HCT116 (cell line): ENCODE measurements around the gene TERT. TPM values are rescaled to one million over a fixed set of nuclear protein-coding genes. Genes with fewer than 3 reads are reported as not detected.

Experiments used
- ATAC-seq: fragments of 200-7000 bp; cut with Tn5 transposase; 2 replicates; pipeline ENCODE4 v1.9.1; 2020; ENCODE audit warnings: mild to moderate bottlenecking, moderate library complexity
- BruUV-seq: library from RNA; stranded (reverse); fragments of 400-500 nt; replicated peaks from 2 replicates; lab custom pipeline; 2021; lab: Mats Ljungman, UMichigan
- CTCF ChIA-PET: fragments of 300-600 bp; sonication (Branson Sonifier 250); formaldehyde crosslinking; loops from one replicate; lab custom pipeline; 2021; ENCODE audit warnings: antibody characterized with exemption; lab: Charles Lee
- POLR2A ChIA-PET: fragments of 300-600, 350-600 bp; sonication (Branson Sonifier 250); formaldehyde crosslinking; loops from one replicate; lab custom pipeline; 2021; ENCODE audit warnings: antibody characterized with exemption; lab: Charles Lee
- RAD21 ChIA-PET, 2 experiments: fragments of 300-600 bp; sonication (Branson Sonifier 250); formaldehyde crosslinking; loops; one replicate each; lab custom pipeline; 2023; ENCODE audit warnings: low total read pairs in 2 of 2; ENCODE audit not compliant: uncharacterized antibody in 2 of 2, unreplicated experiment in 2 of 2, low non-redundant PET in 1 of 2; lab: Charles Lee
- DNase-seq: peaks from one replicate; pipeline ENCODE4 v3.0.0-alpha.2; 2010; ENCODE audit warnings: low read depth, low spot score
- H2AFZ ChIP-seq: fragments of 200-600 bp; shearing (Covaris generic), sonication (generic); 2 replicates; pipeline ENCODE4 v1.6.1; 2017; ENCODE audit warnings: low read depth, mixed run types, mixed read lengths, antibody characterized with exemption, low read length; ENCODE audit not compliant: poor library complexity, severe bottlenecking
- H3K27ac ChIP-seq: 2 replicates; pipeline ENCODE4 v1.5.1; 2012; ENCODE audit warnings: low read depth, low read length
- H3K27me3 ChIP-seq: fragments of 200-600 bp; sonication (generic); 2 replicates; pipeline ENCODE4 v1.6.1; 2016; ENCODE audit warnings: mixed run types, low read length, mixed read lengths; ENCODE audit not compliant: insufficient read depth
- H3K36me3 ChIP-seq, 2 experiments: fragments of 200-500 bp in 1 of 2; fragments of 200-600 bp in 1 of 2; sonication (Bioruptor generic) in 1 of 2; sonication (generic) in 1 of 2; 2 replicates each; pipeline versions ENCODE4 v1.5.1 to v1.6.1; 2014 to 2016; ENCODE audit warnings: low read length in 2 of 2, inconsistent platforms in 1 of 2, mixed read lengths in 1 of 2, mixed run types in 1 of 2; ENCODE audit not compliant: insufficient read depth in 2 of 2, control insufficient read depth in 1 of 2
- H3K4me1 ChIP-seq, 2 experiments: fragments of 200-600 bp in 1 of 2; sonication (generic) in 1 of 2; 2 replicates each; pipeline versions ENCODE4 v1.5.1 to v1.6.1; 2012 to 2017; ENCODE audit warnings: low read length in 2 of 2, inconsistent platforms in 1 of 2, mild to moderate bottlenecking in 1 of 2, mixed read lengths in 1 of 2, mixed run types in 1 of 2, moderate library complexity in 1 of 2; ENCODE audit not compliant: insufficient read depth in 2 of 2, control insufficient read depth in 1 of 2
- H3K4me2 ChIP-seq: fragments of 200-600 bp; sonication (generic); 2 replicates; pipeline ENCODE4 v1.6.1; 2017; ENCODE audit warnings: mixed run types, low read length, mixed read lengths
- H3K4me3 ChIP-seq, 2 experiments: fragments of 200-600 bp in 1 of 2; sonication (generic) in 1 of 2; replicated peaks in 1 of 2; 2 replicates each; pipeline ENCODE4 v1.5.1; 2011 to 2016; ENCODE audit warnings: low read length in 2 of 2, control low read depth in 1 of 2, low read depth in 1 of 2, mild to moderate bottlenecking in 1 of 2, mixed read lengths in 1 of 2, mixed run types in 1 of 2
- H3K79me2 ChIP-seq: fragments of 200-600 bp; sonication (generic); 2 replicates; pipeline ENCODE4 v1.6.1; 2017; ENCODE audit warnings: mild to moderate bottlenecking, mixed run types, low read length, moderate library complexity, mixed read lengths; ENCODE audit not compliant: insufficient read depth
- H3K9ac ChIP-seq: fragments of 200-600 bp; sonication (generic); 2 replicates; pipeline ENCODE4 v1.6.1; 2016; ENCODE audit warnings: low read length, mixed read lengths
- H3K9me2 ChIP-seq: fragments of 200-600 bp; sonication (generic), shearing (Covaris generic); 2 replicates; pipeline ENCODE4 v1.6.1; 2017; ENCODE audit warnings: mixed run types, mild to moderate bottlenecking, moderate library complexity; ENCODE audit not compliant: insufficient read depth
- H3K9me3 ChIP-seq, 2 experiments: fragments of 200-500 bp in 1 of 2; fragments of 200-600 bp in 1 of 2; sonication (Bioruptor generic) in 1 of 2; sonication (generic) in 1 of 2; 2 replicates each; pipeline ENCODE4 v1.6.1; 2014 to 2017; ENCODE audit warnings: low read length in 2 of 2, mixed read lengths in 2 of 2, inconsistent platforms in 1 of 2, low read depth in 1 of 2, mild to moderate bottlenecking in 1 of 2, mixed run types in 1 of 2, moderate library complexity in 1 of 2; ENCODE audit not compliant: control insufficient read depth in 1 of 2, insufficient read depth in 1 of 2
- H4K20me1 ChIP-seq: fragments of 200-600 bp; sonication (generic), shearing (Covaris generic); 2 replicates; pipeline ENCODE4 v1.6.1; 2017; ENCODE audit warnings: mixed run types, mild to moderate bottlenecking, moderate library complexity; ENCODE audit not compliant: insufficient read depth
- ATF3 ChIP-seq: IDR thresholded peaks from 2 replicates; pipeline ENCODE4 v1.6.1; 2012
- CBX3 ChIP-seq: IDR thresholded peaks from 2 replicates; pipeline ENCODE4 v1.6.1; 2012; ENCODE audit warnings: low read depth
- CEBPB ChIP-seq: IDR thresholded peaks from 2 replicates; pipeline ENCODE4 v1.6.1; 2012; ENCODE audit warnings: low read depth
- CTCF ChIP-seq, 3 experiments: fragments of 200-600 bp in 1 of 3; sonication (generic) in 1 of 3; IDR thresholded peaks in 2 of 3; conservative IDR thresholded peaks in 1 of 3; 2 replicates each; pipeline ENCODE4 v1.5.1; 2012 to 2017; ENCODE audit warnings: low read depth in 2 of 3, low read length in 2 of 3, antibody characterized with exemption in 1 of 3, borderline replicate concordance in 1 of 3, control low read depth in 1 of 3, mild to moderate bottlenecking in 1 of 3, mixed read lengths in 1 of 3, mixed run types in 1 of 3, moderate library complexity in 1 of 3; ENCODE audit not compliant: insufficient read depth in 1 of 3
- EGR1 ChIP-seq: IDR thresholded peaks from 2 replicates; pipeline ENCODE4 v1.6.1; 2012; ENCODE audit warnings: low read depth
- ELF1 ChIP-seq: IDR thresholded peaks from 2 replicates; pipeline ENCODE4 v1.6.1; 2012; ENCODE audit warnings: low read depth, borderline replicate concordance
- EZH2 ChIP-seq: fragments of 200-600 bp; sonication (generic); IDR thresholded peaks from 2 replicates; pipeline ENCODE4 v1.6.1; 2017; ENCODE audit warnings: antibody characterized with exemption, mixed run types
- EZH2phosphoT487 ChIP-seq: fragments of 200-600 bp; IDR thresholded peaks from 2 replicates; pipeline ENCODE4 v1.6.1; 2018; ENCODE audit warnings: antibody characterized with exemption, borderline replicate concordance
- JUND ChIP-seq: IDR thresholded peaks from 2 replicates; pipeline ENCODE4 v1.6.1; 2012
- MAX ChIP-seq: IDR thresholded peaks from 2 replicates; pipeline ENCODE4 v1.6.1; 2012
- POLR2A ChIP-seq: IDR thresholded peaks from 2 replicates; pipeline ENCODE4 v1.7.0; 2011; ENCODE audit warnings: borderline replicate concordance; ENCODE audit not compliant: insufficient read depth, insufficient read length; ENCODE audit errors: extremely low read depth
- POLR2AphosphoS5 ChIP-seq: IDR thresholded peaks from 2 replicates; pipeline ENCODE4 v1.6.1; 2011; ENCODE audit warnings: mild to moderate bottlenecking, low read depth, low read length, moderate library complexity
- RAD21 ChIP-seq: IDR thresholded peaks from 2 replicates; pipeline ENCODE4 v1.6.1; 2012; ENCODE audit warnings: low read depth, mild to moderate bottlenecking
- SP1 ChIP-seq: IDR thresholded peaks from 2 replicates; pipeline ENCODE4 v1.6.1; 2012; ENCODE audit warnings: low read depth
- SRF ChIP-seq: IDR thresholded peaks from 2 replicates; pipeline ENCODE4 v1.6.1; 2012; ENCODE audit warnings: low read depth
- YY1 ChIP-seq: IDR thresholded peaks from 2 replicates; pipeline ENCODE4 v1.6.1; 2011; ENCODE audit warnings: low read length, low read depth, moderate library complexity, mild to moderate bottlenecking; ENCODE audit not compliant: insufficient replicate concordance; ENCODE audit errors: extremely low read depth
- ZBTB33 ChIP-seq: IDR thresholded peaks from 2 replicates; pipeline ENCODE4 v1.6.1; 2011; ENCODE audit warnings: mild to moderate bottlenecking, low read length, moderate library complexity; ENCODE audit not compliant: insufficient replicate concordance; ENCODE audit errors: extremely low read depth
- intact Hi-C: fragments of 100-400 bp; cut with micrococcal nuclease; formaldehyde crosslinking; loops from 2 replicates; pipeline ENCODE4 v1.10.0; 2022
- total RNA-seq: library from RNA; stranded (reverse); gene quantifications from one replicate; pipeline ENCODE4 v1.2.1, GENCODE V29; 2021; ENCODE audit not compliant: unreplicated experiment

TERT gene
- total RNA-seq, 1 experiment from 2014 or later: 6.9 TPM

GRCh38 chr5:1312206-1312605, 17.3 kb upstream of the TERT start:
- no peak for DNase-seq
- no peaks in the 10 kb centered on the region for H3K9me2 ChIP-seq
- no peak overlapping the region for H3K9ac ChIP-seq
- no peaks in the 10 kb centered on the region for H3K9me3 ChIP-seq
- intact Hi-C loops: no loop called here
- no peak for ATAC-seq
- ChIA-PET RAD21 (no interaction called here), CTCF (no interaction called here), POLR2A (no interaction called here)
- H3K36me3 ChIP-seq: no peaks in the 10 kb centered on the region
- peaks cover 16 to 18% of the 10 kb centered on the region in 2 experiments for H3K4me1 ChIP-seq
- H3K27ac ChIP-seq: no peak overlapping the region
- no peak overlapping the region for H3K4me2 ChIP-seq
- TF ChIP-seq RAD21: no peak
- no peak for TF ChIP-seq EZH2phosphoT487
- TF ChIP-seq CEBPB: no peak
- TF ChIP-seq CBX3: no peak
- TF ChIP-seq YY1: no peak
- no peak for TF ChIP-seq ATF3
- no peak for TF ChIP-seq POLR2A
- no peak for TF ChIP-seq SRF
- TF ChIP-seq SP1: no peak
- TF ChIP-seq JUND: no peak
- H3K4me3 ChIP-seq: no peak overlapping the region
- H4K20me1 ChIP-seq: no peaks in the 10 kb centered on the region
- H3K79me2 ChIP-seq: no peaks in the 10 kb centered on the region
- no TSS peak for BruUV-seq
- no peak overlapping the region for H2AFZ ChIP-seq
- H3K27me3 ChIP-seq: no peaks in the 10 kb centered on the region

- CTCF ChIA-PET: no interaction called here
- TF ChIP-seq JUND: no peak
- no peak for TF ChIP-seq MAX
- no peak for TF ChIP-seq ZBTB33
- no peak for TF ChIP-seq POLR2AphosphoS5
- TF ChIP-seq EGR1: no peak
- TF ChIP-seq EZH2phosphoT487: no peak
- no peak for TF ChIP-seq SRF
- TF ChIP-seq SP1: no peak
- TF ChIP-seq CTCF (IDR thresholded peaks at IDR 0.05 in 2 of 3, conservative IDR thresholded peaks at IDR 0.05 in 1 of 3; ENCODE audit: borderline replicate concordance in 1 of 3, insufficient read depth in 1 of 3, low read depth in 2 of 3, low read length in 2 of 3): no peak
- TF ChIP-seq EZH2: no peak
- no peak for TF ChIP-seq ELF1
- no peak for TF ChIP-seq POLR2A
- no peak for TF ChIP-seq CBX3
Measured at GRCh38 chr5:1311439-1312055, 16.7 kb upstream of the TERT start.

More at GRCh38 chr5:1311439-1312055, 16.7 kb upstream of the TERT start:
- no peak overlapping the region for H3K27ac ChIP-seq
- DNase-seq: no peak
- intact Hi-C loops: no loop called here
- no peaks in the 10 kb centered on the region for H3K9me2 ChIP-seq
- ChIA-PET RAD21 (no interaction called here), POLR2A (no interaction called here)
- no peaks in the 10 kb centered on the region for H3K9me3 ChIP-seq
- no peak for ATAC-seq
- BruUV-seq: no TSS peak
- no peaks in the 10 kb centered on the region for H3K27me3 ChIP-seq
- H3K4me3 ChIP-seq: no peak overlapping the region
- no peak overlapping the region for H3K4me2 ChIP-seq
- H4K20me1 ChIP-seq: no peaks in the 10 kb centered on the region
- no peaks in the 10 kb centered on the region for H3K79me2 ChIP-seq
- no peak overlapping the region for H3K9ac ChIP-seq
- peaks cover 12 to 13% of the 10 kb centered on the region in 2 experiments for H3K4me1 ChIP-seq
- H3K36me3 ChIP-seq: no peaks in the 10 kb centered on the region
- no peak overlapping the region for H2AFZ ChIP-seq
